HFFc6 (cell line): Measurements from ENCODE around the gene TBC1D5. TPM values are rescaled to one million over a fixed set of nuclear protein-coding genes. Genes with fewer than 3 reads are reported as not detected.
"Not testable (repeated sequence)": the region's sequence is repeated elsewhere in the genome, so short reads cannot be mapped to it uniquely, and the experiment has no call there.

ENCODE experiments used
- DNase-seq: peaks from one replicate; pipeline ENCODE4 v3.0.0-alpha.2; 2018
- H3K27ac Mint-ChIP-seq: 2 replicates; pipeline ENCODE4 v1.8.0; 2020; ENCODE audit warnings: mild to moderate bottlenecking, mixed read lengths
- H3K27me3 Mint-ChIP-seq: 2 replicates; pipeline ENCODE4 v1.8.0; 2021; ENCODE audit warnings: mild to moderate bottlenecking, moderate library complexity, mixed read lengths; ENCODE audit not compliant: insufficient read depth
- H3K36me3 Mint-ChIP-seq: 2 replicates; pipeline ENCODE4 v1.8.0; 2021; ENCODE audit warnings: low read depth, mixed read lengths
- H3K4me1 Mint-ChIP-seq: 2 replicates; pipeline ENCODE4 v1.8.0; 2020; ENCODE audit warnings: low read depth, mixed read lengths
- H3K4me3 Mint-ChIP-seq: 2 replicates; pipeline ENCODE4 v1.8.0; 2020; ENCODE audit warnings: mild to moderate bottlenecking, moderate library complexity, mixed read lengths
- H3K9me3 Mint-ChIP-seq: 2 replicates; pipeline ENCODE4 v1.8.0; 2020; ENCODE audit warnings: mild to moderate bottlenecking, mixed read lengths
- long read RNA-seq: library from polyadenylated mRNA; unstranded; transcript quantifications from one replicate; pipeline ENCODE4 v2.0.0, GENCODE V29; 2019
- total RNA-seq, 6 experiments: library from RNA; stranded (reverse); fragmentation: NEBNext Ultra II Directional; extraction: Animal tissue kit (Norgen Biotek cat#: 25700); gene quantifications; 2 replicates in 1 of 6; 3 replicates in 5 of 6; pipeline ENCODE4 v1.2.3, GENCODE V29; 2021
- TF ChIP-seq, protein P1 (sequence below): fragments of 200-600 bp; sonication (generic); IDR thresholded peaks from 2 replicates; pipeline ENCODE4 v1.5.0; 2021; ENCODE audit warnings: antibody characterized with exemption, mild to moderate bottlenecking

Gene TBC1D5, protein sequence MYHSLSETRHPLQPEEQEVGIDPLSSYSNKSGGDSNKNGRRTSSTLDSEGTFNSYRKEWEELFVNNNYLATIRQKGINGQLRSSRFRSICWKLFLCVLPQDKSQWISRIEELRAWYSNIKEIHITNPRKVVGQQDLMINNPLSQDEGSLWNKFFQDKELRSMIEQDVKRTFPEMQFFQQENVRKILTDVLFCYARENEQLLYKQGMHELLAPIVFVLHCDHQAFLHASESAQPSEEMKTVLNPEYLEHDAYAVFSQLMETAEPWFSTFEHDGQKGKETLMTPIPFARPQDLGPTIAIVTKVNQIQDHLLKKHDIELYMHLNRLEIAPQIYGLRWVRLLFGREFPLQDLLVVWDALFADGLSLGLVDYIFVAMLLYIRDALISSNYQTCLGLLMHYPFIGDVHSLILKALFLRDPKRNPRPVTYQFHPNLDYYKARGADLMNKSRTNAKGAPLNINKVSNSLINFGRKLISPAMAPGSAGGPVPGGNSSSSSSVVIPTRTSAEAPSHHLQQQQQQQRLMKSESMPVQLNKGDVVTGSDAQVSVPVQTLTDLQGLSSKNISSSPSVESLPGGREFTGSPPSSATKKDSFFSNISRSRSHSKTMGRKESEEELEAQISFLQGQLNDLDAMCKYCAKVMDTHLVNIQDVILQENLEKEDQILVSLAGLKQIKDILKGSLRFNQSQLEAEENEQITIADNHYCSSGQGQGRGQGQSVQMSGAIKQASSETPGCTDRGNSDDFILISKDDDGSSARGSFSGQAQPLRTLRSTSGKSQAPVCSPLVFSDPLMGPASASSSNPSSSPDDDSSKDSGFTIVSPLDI
- total RNA-seq, result 10 to 100 TPM; 37.2 to 46.0 (median 40.1) TPM
- long read RNA-seq, partial matches to known transcripts, result 5 of 32 reads
- long read RNA-seq, other reads (novel, unspliced or antisense), result 27 of 32 reads

GRCh38 chr3:17742102-17742879 lies at the start of gene TBC1D5:
TSS of gene TBC1D5 (minus strand) at chr3:17742631. CDS start at chr3:17508570, 234,061 bp downstream.
- H3K27ac Mint-ChIP-seq, result peak within 1 kb of the TSS; percentile 98
- DNase-seq, result peak; percentile 98
- H3K27me3 Mint-ChIP-seq, result no peaks in the 10 kb centered on the region; the same call in 1 of the 2 replicates
- H3K4me3 Mint-ChIP-seq, result peak within 1 kb of the TSS; percentile 96
- H3K36me3 Mint-ChIP-seq, result peaks cover 9% of the 10 kb centered on the region
- no peaks in the 10 kb centered on the region for H3K9me3 Mint-ChIP-seq
- H3K4me1 Mint-ChIP-seq, result peaks cover 49% of the 10 kb centered on the region
- TF ChIP-seq, protein P1, sequence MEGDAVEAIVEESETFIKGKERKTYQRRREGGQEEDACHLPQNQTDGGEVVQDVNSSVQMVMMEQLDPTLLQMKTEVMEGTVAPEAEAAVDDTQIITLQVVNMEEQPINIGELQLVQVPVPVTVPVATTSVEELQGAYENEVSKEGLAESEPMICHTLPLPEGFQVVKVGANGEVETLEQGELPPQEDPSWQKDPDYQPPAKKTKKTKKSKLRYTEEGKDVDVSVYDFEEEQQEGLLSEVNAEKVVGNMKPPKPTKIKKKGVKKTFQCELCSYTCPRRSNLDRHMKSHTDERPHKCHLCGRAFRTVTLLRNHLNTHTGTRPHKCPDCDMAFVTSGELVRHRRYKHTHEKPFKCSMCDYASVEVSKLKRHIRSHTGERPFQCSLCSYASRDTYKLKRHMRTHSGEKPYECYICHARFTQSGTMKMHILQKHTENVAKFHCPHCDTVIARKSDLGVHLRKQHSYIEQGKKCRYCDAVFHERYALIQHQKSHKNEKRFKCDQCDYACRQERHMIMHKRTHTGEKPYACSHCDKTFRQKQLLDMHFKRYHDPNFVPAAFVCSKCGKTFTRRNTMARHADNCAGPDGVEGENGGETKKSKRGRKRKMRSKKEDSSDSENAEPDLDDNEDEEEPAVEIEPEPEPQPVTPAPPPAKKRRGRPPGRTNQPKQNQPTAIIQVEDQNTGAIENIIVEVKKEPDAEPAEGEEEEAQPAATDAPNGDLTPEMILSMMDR, result no peak

GRCh38 chr3:17783426-17783825 lies 41.0 kb upstream of the TBC1D5 start:
- peaks cover 3% of the 10 kb centered on the region for H3K27me3 Mint-ChIP-seq
- DNase-seq, result no peak
- no peak overlapping the region for H3K27ac Mint-ChIP-seq
- TF ChIP-seq, protein P1, result no peak
- peaks cover 5% of the 10 kb centered on the region for H3K9me3 Mint-ChIP-seq
- peaks cover 8% of the 10 kb centered on the region for H3K4me1 Mint-ChIP-seq
- no peak overlapping the region for H3K4me3 Mint-ChIP-seq
- H3K36me3 Mint-ChIP-seq, result peaks cover 3% of the 10 kb centered on the region; the same call in 1 of the 2 replicates

DNA sequence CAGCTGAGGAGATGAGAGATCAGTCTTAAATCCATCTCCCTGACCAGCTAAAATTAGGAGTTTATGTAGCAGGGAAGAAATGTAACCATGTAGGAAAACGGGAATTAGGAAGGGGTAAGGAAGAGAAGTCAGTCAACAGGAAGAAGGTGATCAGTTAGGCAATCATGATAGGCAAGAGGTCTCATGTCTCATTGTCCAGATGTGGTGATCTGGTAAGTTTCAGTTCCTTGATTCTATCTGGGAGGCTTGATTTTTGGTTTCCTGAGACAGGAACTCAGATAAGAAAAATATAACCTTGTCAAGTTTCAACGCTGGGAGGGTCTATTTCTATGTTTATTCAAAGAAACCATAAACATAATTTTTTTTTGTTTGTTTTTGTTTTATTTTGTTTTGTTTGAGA lies 40.3 kb upstream of the TBC1D5 start:
- no peak overlapping the region for H3K4me3 Mint-ChIP-seq
- peaks cover 8% of the 10 kb centered on the region for H3K4me1 Mint-ChIP-seq

DNA sequence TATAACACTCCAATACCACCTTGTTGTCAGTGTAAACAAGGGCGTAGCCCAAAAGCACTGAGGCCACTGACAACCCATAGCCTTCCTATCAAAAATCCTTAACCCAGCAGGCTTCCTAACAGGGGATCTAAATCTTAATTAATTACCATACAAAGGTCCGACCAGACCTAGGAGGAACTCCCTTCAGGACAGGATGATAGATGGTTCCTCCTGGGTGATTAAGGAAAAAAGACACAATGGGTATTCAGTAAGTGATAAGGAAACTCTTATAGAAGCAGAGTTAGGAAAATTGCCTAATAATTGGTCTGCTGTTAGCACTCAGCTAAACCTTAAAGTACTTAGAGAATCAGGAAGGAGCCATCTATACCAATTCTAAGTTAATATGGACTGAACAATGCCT lies 37.9 kb upstream of the TBC1D5 start:
- H3K27ac Mint-ChIP-seq, H3K4me1 Mint-ChIP-seq, H3K36me3 Mint-ChIP-seq, H3K4me3 Mint-ChIP-seq, H3K9me3 Mint-ChIP-seq, H3K27me3 Mint-ChIP-seq, DNase-seq: not testable (repeated sequence)

More for the DNA sequence above, 40.3 kb upstream of the TBC1D5 start:
- H3K36me3 Mint-ChIP-seq, result peaks cover 3% of the 10 kb centered on the region; the same call in 1 of the 2 replicates
- DNase-seq, result no peak
- no peak overlapping the region for H3K27ac Mint-ChIP-seq
- peaks cover 5% of the 10 kb centered on the region for H3K9me3 Mint-ChIP-seq
- peaks cover 3% of the 10 kb centered on the region for H3K27me3 Mint-ChIP-seq
- TF ChIP-seq, protein P1, result no peak

DNA sequence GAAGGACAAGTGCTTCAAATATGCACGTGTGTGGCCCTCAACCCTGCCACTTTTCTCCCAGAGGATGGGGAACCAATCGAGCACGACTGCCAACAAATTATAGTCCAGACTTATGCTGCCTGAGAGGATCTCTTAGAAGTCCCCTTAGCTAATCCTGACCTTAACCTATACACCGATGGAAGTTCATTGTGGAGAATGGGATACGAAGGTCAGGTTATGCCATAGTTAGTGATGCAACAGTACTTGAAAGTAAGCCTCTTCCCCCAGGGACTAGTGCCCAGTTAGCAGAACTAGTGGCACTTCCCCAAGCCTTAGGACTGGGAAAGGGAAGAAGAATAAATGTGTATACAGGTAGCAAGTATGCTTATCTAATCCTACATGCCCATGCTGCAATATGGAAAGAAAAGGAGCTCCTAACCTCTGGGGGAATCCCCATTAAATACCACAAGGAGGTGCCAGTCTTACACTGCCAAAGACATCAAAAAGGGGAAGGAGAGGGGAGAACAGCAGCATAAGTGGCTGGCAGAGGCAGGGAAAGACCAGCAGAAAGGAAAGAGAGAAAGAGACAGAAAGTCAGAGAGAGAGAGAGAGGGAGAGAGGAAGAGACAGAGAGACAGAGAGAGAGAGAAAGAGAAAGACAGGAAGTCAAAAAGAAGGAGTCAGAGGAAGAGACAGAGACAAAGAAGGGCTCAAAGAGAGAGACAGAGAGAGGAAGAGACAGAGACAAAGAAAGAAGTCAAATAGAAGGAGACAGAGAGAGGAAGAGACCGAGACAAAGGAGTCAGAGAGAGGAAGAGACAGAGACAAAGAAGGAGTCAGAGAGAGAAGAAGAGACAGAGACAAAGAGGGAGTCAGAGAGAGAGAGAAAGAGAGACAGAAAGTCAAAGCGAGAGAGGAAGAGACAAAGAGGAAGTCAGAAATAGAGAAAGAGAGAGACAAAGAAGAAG lies 37.1 kb upstream of the TBC1D5 start:
- not testable (repeated sequence) for H3K9me3 Mint-ChIP-seq, H3K27ac Mint-ChIP-seq, H3K36me3 Mint-ChIP-seq, H3K27me3 Mint-ChIP-seq, H3K4me1 Mint-ChIP-seq, H3K4me3 Mint-ChIP-seq
- TF ChIP-seq, protein P1, result peak; percentile 41; the same call in 1 of the 2 replicates
- peak; percentile 16 for DNase-seq

GRCh38 chr3:17777326-17777725 lies 34.9 kb upstream of the TBC1D5 start:
- not testable (repeated sequence) for DNase-seq, H3K9me3 Mint-ChIP-seq, H3K4me3 Mint-ChIP-seq, H3K36me3 Mint-ChIP-seq, H3K27me3 Mint-ChIP-seq, H3K27ac Mint-ChIP-seq, H3K4me1 Mint-ChIP-seq
